HepG2 (cell line): ENCODE data around the gene CBY2. TPM values are rescaled to one million over a fixed set of nuclear protein-coding genes. Genes with fewer than 3 reads are reported as not detected.

Experiments used
- ATAC-seq: fragments of 200-7000 bp; cut with Tn5 transposase; 3 replicates; pipeline ENCODE4 v1.9.1; 2020; ENCODE audit warnings: mild to moderate bottlenecking, moderate library complexity
- BruUV-seq: library from RNA; stranded (reverse); fragments of 400-500 nt; replicated peaks from 2 replicates; lab custom pipeline; 2021; lab: Mats Ljungman, UMichigan
- CTCF ChIA-PET: fragments of 300-600 bp; formaldehyde crosslinking; extraction: SDS; loops from one replicate; lab custom pipeline; 2021; ENCODE audit warnings: low total read pairs, inconsistent platforms, low intra/inter-chr PET ratio; lab: Yijun Ruan, JAX
- POLR2A ChIA-PET: fragments of 350-600 bp; sonication (Branson Sonifier 250); formaldehyde crosslinking; loops from one replicate; lab custom pipeline; 2020; ENCODE audit warnings: antibody characterized with exemption, inconsistent platforms; lab: Yijun Ruan, JAX
- DNase-seq: peaks from one replicate; pipeline ENCODE4 v3.0.0-alpha.2; 2015; ENCODE audit warnings: low spot score
- FAIRE-seq: peaks from 3 replicates; lab custom pipeline; 2011; peaks lifted over from hg19 to GRCh38; lab: Jason Lieb, UNC
- H2AFZ ChIP-seq: one replicate; pipeline ENCODE4 v1.6.1; 2011; ENCODE audit warnings: low read length, inconsistent platforms
- H3K27ac ChIP-seq: fragments of 300-600 bp; 3 replicates; pipeline ENCODE4 v1.8.0; 2011; ENCODE audit warnings: mixed run types, mild to moderate bottlenecking, mixed read lengths, low read length, inconsistent platforms; ENCODE audit not compliant: insufficient read depth; ENCODE audit errors: extremely low read length
- H3K27me3 ChIP-seq, 2 experiments: fragments of 200-600 bp in 1 of 2; 2 replicates in 1 of 2; 3 replicates in 1 of 2; pipeline versions ENCODE4 v1.6.0 to v1.8.0; 2011; ENCODE audit warnings: low read length in 2 of 2, mild to moderate bottlenecking in 2 of 2, moderate library complexity in 2 of 2, inconsistent platforms in 1 of 2; ENCODE audit not compliant: insufficient read depth in 2 of 2, control insufficient read depth in 1 of 2
- H3K36me3 ChIP-seq, 2 experiments: fragments of 200-600 bp in 1 of 2; replicated peaks in 1 of 2; 2 replicates in 1 of 2; 3 replicates in 1 of 2; pipeline versions ENCODE4 v1.5.1 to v1.8.0; 2011; ENCODE audit warnings: low read length in 2 of 2, inconsistent platforms in 1 of 2; ENCODE audit not compliant: insufficient read depth in 2 of 2, control insufficient read depth in 1 of 2
- H3K4me1 ChIP-seq: 2 replicates; pipeline ENCODE4 v1.5.1; 2012; ENCODE audit warnings: low read length, inconsistent platforms; ENCODE audit not compliant: insufficient read depth
- H3K4me2 ChIP-seq: 2 replicates; pipeline ENCODE4 v1.6.0; 2011; ENCODE audit warnings: low read depth, low read length, inconsistent platforms
- H3K4me3 ChIP-seq, 3 experiments: fragments of 200-600 bp in 1 of 3; sonication (generic), shearing (Covaris generic) in 1 of 3; replicated peaks in 1 of 3; 2 replicates each; pipeline ENCODE4 v1.5.1; 2011 to 2016; ENCODE audit warnings: low read length in 3 of 3, inconsistent platforms in 2 of 3, low read depth in 2 of 3, mild to moderate bottlenecking in 2 of 3, control low read depth in 1 of 3, mixed read lengths in 1 of 3; ENCODE audit not compliant: insufficient read depth in 1 of 3
- H3K79me2 ChIP-seq: one replicate; pipeline ENCODE4 v1.6.1; 2011; ENCODE audit warnings: low read length, inconsistent platforms; ENCODE audit not compliant: insufficient read depth
- H3K9ac ChIP-seq: 2 replicates; pipeline ENCODE4 v1.6.0; 2011; ENCODE audit warnings: mild to moderate bottlenecking, low read depth, low read length, inconsistent platforms; ENCODE audit not compliant: insufficient read depth
- H3K9me3 ChIP-seq: 2 replicates; pipeline ENCODE4 v1.5.1; 2012; ENCODE audit warnings: mild to moderate bottlenecking, low read length
- H4K20me1 ChIP-seq: 2 replicates; pipeline ENCODE4 v1.6.0; 2011; ENCODE audit warnings: inconsistent platforms, mild to moderate bottlenecking, low read length, moderate library complexity; ENCODE audit not compliant: insufficient read depth
- FOXK1 ChIP-seq: sonication (generic); formaldehyde crosslinking; IDR thresholded peaks from 2 replicates; pipeline ENCODE4 v1.4.0; 2020; ENCODE audit warnings: low read depth, missing genetic modification reagents, borderline replicate concordance
- MTF1 ChIP-seq: sonication (generic); formaldehyde crosslinking; IDR thresholded peaks from 2 replicates; pipeline ENCODE4 v1.5.0; 2020; ENCODE audit warnings: missing genetic modification reagents
- NCOA2 ChIP-seq: sonication (generic); formaldehyde crosslinking; IDR thresholded peaks from 2 replicates; pipeline ENCODE4 v1.8.0; 2022; ENCODE audit warnings: inconsistent platforms
- NFIC ChIP-seq: IDR thresholded peaks from 2 replicates; pipeline ENCODE4 v1.6.1; 2012; ENCODE audit warnings: mild to moderate bottlenecking, low read length, inconsistent platforms
- PCBP1 ChIP-seq: fragments of 200-400 bp; formaldehyde crosslinking; IDR thresholded peaks from 2 replicates; pipeline ENCODE4 v1.6.1; 2017; ENCODE audit warnings: mild to moderate bottlenecking, low read depth, low read length, borderline replicate concordance
- TEAD2 ChIP-seq: sonication (generic); formaldehyde crosslinking; IDR thresholded peaks from 2 replicates; pipeline ENCODE4 v1.9.0; 2021; ENCODE audit warnings: missing genetic modification reagents
- ZNF441 ChIP-seq: sonication (generic); formaldehyde crosslinking; IDR thresholded peaks from 2 replicates; pipeline ENCODE4 v1.7.0; 2021; ENCODE audit warnings: missing genetic modification reagents, borderline replicate concordance
- WGBS: methylation state at CpG from one replicate; pipeline ENCODE4 v1.1.6; 2017; ENCODE audit warnings: low lambda C conversion rate; 5-methylcytosine and 5-hydroxymethylcytosine counted together
- in situ Hi-C: cut with HindIII; loops from 2 replicates; pipeline ENCODE4 v1.10.0; 2017; ENCODE audit warnings: low pct_unique_long_range_greater_than_20kb; ENCODE audit not compliant: extremely low pct_ligation_motif_present
- intact Hi-C: fragments of 100-400 bp; cut with micrococcal nuclease; formaldehyde crosslinking; loops from one replicate; pipeline ENCODE4 v1.10.0; 2022; ENCODE audit not compliant: unreplicated experiment
- polyA plus RNA-seq, 8 experiments: library from polyadenylated mRNA; depleted of rRNA in 3 of 8; stranded (reverse) in 7 of 8; unstranded in 1 of 8; fragments of >200 nt; fragmentation: Illumina TruSeq in 4 of 8; extraction: Trizol in 4 of 8; gene quantifications; 2 replicates each; pipeline versions ENCODE4 v1.2.1 to v1.2.3, GENCODE V29; 2011 to 2016; ENCODE audit warnings: low read depth in 4 of 8, missing spikeins in 1 of 8, mixed read lengths in 1 of 8; ENCODE audit not compliant: insufficient read depth in 1 of 8
- total RNA-seq, 5 experiments: library from RNA; depleted of rRNA; stranded (reverse); fragments of >200 nt; fragmentation: Illumina TruSeq; extraction: Trizol; gene quantifications; 2 replicates each; pipeline ENCODE4 v1.2.3, GENCODE V29; 2016; ENCODE audit warnings: low read depth in 1 of 5
- TF ChIP-seq, protein P1 (sequence below): sonication (generic); formaldehyde crosslinking; IDR thresholded peaks from 2 replicates; pipeline ENCODE4 v1.5.1; 2020; ENCODE audit warnings: missing genetic modification reagents, mild to moderate bottlenecking, borderline replicate concordance
- TF ChIP-seq, protein P2 (sequence below): sonication (generic); formaldehyde crosslinking; IDR thresholded peaks from 2 replicates; pipeline ENCODE4 v1.4.0; 2020; ENCODE audit warnings: missing genetic modification reagents
- TF ChIP-seq, protein P3 (sequence below): sonication (generic); formaldehyde crosslinking; IDR thresholded peaks from 2 replicates; pipeline ENCODE4 v1.8.0; 2022; ENCODE audit warnings: missing genetic modification reagents, mild to moderate bottlenecking, moderate library complexity, borderline replicate concordance

The CBY2 gene
- total and polyA plus RNA-seq, 2 of the 13 experiments (the other 11 are each of a cell fraction or from before 2014, with no cell fraction given) = not detected

DNA sequence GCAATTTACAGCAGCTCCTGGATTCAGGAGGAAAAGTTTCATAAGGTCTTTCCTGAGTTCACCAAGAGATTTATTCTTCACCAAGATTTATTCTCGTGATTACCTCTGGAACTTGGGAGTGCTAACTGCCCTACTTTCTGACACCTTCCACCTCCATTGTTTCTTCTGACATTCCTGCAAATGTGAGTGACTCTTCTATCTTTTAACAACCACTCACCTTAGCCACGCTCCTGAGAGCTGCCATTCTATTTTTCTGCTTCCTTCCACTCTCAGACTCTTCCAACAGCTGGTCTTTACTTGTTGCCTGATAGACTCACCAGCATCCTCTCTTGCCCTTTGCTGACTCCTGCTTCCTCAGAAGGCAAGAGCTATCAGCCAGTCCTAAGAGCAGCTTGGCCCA is 11.5 kb upstream of the CBY2 start:
- no TSS peak for BruUV-seq
- Histone ChIP-seq H3K4me2 (no peak overlapping the region), H3K9ac (no peak overlapping the region), H4K20me1 (no peaks in the 10 kb centered on the region), H3K9me3 (no peaks in the 10 kb centered on the region), H3K79me2 (no peaks in the 10 kb centered on the region), H3K36me3 (no peaks in the 10 kb centered on the region), H3K27me3 (0 out of 5 replicates have a peak, but pooled peaks cover 0 to 10% of the 10 kb centered on the region in 2 experiments), H3K4me1 (no peaks in the 10 kb centered on the region), H3K4me3 (no peak overlapping the region), H2AFZ (no peak overlapping the region)
- ChIA-PET POLR2A (no interaction called here), CTCF (no interaction called here)
- in situ Hi-C loops (no loop called here), intact Hi-C loops (no loop called here)
- WGBS = 2% methylated on average over 2 of the region's 2 CpGs
- DNase-seq (no peak), ATAC-seq (no peak)
- TF ChIP-seq ZNF441 (CRISPR knock-in tag) (no peak), PCBP1 (no peak), FOXK1 (CRISPR knock-in tag) (no peak), TEAD2 (CRISPR knock-in tag) (no peak), NFIC (no peak), NCOA2 (no peak), MTF1 (no peak)
- TF ChIP-seq, protein P1, sequence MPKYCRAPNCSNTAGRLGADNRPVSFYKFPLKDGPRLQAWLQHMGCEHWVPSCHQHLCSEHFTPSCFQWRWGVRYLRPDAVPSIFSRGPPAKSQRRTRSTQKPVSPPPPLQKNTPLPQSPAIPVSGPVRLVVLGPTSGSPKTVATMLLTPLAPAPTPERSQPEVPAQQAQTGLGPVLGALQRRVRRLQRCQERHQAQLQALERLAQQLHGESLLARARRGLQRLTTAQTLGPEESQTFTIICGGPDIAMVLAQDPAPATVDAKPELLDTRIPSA (CRISPR knock-in tag) = no peak
- TF ChIP-seq, protein P2, sequence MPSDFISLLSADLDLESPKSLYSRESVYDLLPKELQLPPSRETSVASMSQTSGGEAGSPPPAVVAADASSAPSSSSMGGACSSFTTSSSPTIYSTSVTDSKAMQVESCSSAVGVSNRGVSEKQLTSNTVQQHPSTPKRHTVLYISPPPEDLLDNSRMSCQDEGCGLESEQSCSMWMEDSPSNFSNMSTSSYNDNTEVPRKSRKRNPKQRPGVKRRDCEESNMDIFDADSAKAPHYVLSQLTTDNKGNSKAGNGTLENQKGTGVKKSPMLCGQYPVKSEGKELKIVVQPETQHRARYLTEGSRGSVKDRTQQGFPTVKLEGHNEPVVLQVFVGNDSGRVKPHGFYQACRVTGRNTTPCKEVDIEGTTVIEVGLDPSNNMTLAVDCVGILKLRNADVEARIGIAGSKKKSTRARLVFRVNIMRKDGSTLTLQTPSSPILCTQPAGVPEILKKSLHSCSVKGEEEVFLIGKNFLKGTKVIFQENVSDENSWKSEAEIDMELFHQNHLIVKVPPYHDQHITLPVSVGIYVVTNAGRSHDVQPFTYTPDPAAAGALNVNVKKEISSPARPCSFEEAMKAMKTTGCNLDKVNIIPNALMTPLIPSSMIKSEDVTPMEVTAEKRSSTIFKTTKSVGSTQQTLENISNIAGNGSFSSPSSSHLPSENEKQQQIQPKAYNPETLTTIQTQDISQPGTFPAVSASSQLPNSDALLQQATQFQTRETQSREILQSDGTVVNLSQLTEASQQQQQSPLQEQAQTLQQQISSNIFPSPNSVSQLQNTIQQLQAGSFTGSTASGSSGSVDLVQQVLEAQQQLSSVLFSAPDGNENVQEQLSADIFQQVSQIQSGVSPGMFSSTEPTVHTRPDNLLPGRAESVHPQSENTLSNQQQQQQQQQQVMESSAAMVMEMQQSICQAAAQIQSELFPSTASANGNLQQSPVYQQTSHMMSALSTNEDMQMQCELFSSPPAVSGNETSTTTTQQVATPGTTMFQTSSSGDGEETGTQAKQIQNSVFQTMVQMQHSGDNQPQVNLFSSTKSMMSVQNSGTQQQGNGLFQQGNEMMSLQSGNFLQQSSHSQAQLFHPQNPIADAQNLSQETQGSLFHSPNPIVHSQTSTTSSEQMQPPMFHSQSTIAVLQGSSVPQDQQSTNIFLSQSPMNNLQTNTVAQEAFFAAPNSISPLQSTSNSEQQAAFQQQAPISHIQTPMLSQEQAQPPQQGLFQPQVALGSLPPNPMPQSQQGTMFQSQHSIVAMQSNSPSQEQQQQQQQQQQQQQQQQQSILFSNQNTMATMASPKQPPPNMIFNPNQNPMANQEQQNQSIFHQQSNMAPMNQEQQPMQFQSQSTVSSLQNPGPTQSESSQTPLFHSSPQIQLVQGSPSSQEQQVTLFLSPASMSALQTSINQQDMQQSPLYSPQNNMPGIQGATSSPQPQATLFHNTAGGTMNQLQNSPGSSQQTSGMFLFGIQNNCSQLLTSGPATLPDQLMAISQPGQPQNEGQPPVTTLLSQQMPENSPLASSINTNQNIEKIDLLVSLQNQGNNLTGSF (CRISPR knock-in tag) = no peak
- TF ChIP-seq, protein P3, sequence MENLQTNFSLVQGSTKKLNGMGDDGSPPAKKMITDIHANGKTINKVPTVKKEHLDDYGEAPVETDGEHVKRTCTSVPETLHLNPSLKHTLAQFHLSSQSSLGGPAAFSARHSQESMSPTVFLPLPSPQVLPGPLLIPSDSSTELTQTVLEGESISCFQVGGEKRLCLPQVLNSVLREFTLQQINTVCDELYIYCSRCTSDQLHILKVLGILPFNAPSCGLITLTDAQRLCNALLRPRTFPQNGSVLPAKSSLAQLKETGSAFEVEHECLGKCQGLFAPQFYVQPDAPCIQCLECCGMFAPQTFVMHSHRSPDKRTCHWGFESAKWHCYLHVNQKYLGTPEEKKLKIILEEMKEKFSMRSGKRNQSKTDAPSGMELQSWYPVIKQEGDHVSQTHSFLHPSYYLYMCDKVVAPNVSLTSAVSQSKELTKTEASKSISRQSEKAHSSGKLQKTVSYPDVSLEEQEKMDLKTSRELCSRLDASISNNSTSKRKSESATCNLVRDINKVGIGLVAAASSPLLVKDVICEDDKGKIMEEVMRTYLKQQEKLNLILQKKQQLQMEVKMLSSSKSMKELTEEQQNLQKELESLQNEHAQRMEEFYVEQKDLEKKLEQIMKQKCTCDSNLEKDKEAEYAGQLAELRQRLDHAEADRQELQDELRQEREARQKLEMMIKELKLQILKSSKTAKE (CRISPR knock-in tag) = no peak
- TF ChIP-seq, all 625 proteins: peak for 0
- H3K27ac ChIP-seq = no peak overlapping the region
- FAIRE-seq = no peak
